ENCODE data around the gene PNKD.

Gene PNKD

DNA sequence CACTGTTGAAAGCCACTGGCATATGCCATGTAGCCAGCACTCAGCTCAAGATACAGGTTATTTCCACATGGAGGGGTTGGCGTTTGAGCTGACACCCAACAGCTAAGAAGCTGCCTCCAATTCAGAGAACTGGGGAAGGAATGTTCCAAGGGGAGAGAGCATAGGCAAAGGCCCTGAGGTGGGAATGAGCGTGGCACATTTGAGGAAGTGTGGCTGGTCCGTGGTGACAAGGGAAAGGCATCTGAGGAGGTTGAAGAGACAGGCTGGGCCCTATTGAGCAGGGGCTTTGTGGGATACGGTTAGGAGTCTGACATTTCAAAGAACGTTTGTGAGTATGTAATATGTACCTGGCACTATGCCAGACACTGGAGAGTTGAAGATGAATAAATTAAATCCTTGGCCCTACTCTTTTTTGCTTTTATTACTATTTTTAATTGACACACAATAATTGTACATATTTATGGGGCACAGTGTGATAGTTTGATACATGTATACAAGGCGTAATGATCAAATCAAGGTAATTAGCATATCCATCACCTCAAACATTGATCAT is 49.6 kb downstream of the PNKD start:
- no peaks in the 10 kb centered on the region for H3K79me2 ChIP-seq (ENCODE audit: control insufficient read depth, low read length)
- peaks cover 6% of the 10 kb centered on the region for H3F3A ChIP-seq (ENCODE audit: control insufficient read depth, insufficient read depth)
- no peak for TF ChIP-seq EZH2phosphoT487 (IDR thresholded peaks at IDR 0.05; ENCODE audit: borderline replicate concordance, low read length)
- TF ChIP-seq, protein P1, sequence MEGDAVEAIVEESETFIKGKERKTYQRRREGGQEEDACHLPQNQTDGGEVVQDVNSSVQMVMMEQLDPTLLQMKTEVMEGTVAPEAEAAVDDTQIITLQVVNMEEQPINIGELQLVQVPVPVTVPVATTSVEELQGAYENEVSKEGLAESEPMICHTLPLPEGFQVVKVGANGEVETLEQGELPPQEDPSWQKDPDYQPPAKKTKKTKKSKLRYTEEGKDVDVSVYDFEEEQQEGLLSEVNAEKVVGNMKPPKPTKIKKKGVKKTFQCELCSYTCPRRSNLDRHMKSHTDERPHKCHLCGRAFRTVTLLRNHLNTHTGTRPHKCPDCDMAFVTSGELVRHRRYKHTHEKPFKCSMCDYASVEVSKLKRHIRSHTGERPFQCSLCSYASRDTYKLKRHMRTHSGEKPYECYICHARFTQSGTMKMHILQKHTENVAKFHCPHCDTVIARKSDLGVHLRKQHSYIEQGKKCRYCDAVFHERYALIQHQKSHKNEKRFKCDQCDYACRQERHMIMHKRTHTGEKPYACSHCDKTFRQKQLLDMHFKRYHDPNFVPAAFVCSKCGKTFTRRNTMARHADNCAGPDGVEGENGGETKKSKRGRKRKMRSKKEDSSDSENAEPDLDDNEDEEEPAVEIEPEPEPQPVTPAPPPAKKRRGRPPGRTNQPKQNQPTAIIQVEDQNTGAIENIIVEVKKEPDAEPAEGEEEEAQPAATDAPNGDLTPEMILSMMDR (IDR thresholded peaks at IDR 0.05; ENCODE audit: low read depth, low read length, poor library complexity, severe bottlenecking), result no peak
- no peaks in the 10 kb centered on the region for H3K36me3 ChIP-seq (ENCODE audit: control insufficient read depth, low read length)
- H3K4me2 ChIP-seq (ENCODE audit: low read length), result no peak overlapping the region
- peaks cover 52% of the 10 kb centered on the region for H3K4me1 ChIP-seq (ENCODE audit: control insufficient read depth, low read length)
- no peak overlapping the region for H3K4me3 ChIP-seq (ENCODE audit: low read length)
- H3K9me3 ChIP-seq (ENCODE audit: control insufficient read depth, insufficient read depth, low read length), result no peaks in the 10 kb centered on the region
- no peaks in the 10 kb centered on the region for H4K20me1 ChIP-seq (ENCODE audit: control insufficient read depth, insufficient read depth, low read depth, low read length)
- no peak overlapping the region for H3K27ac ChIP-seq (ENCODE audit: low read depth, low read length)
- peaks cover 8% of the 10 kb centered on the region; the same call in 1 of the 2 replicates for H3K27me3 ChIP-seq (ENCODE audit: control insufficient read depth, low read length)
- H3K9me2 ChIP-seq (replicated peaks; ENCODE audit: control insufficient read depth, low read length), result no peaks in the 10 kb centered on the region

DNA sequence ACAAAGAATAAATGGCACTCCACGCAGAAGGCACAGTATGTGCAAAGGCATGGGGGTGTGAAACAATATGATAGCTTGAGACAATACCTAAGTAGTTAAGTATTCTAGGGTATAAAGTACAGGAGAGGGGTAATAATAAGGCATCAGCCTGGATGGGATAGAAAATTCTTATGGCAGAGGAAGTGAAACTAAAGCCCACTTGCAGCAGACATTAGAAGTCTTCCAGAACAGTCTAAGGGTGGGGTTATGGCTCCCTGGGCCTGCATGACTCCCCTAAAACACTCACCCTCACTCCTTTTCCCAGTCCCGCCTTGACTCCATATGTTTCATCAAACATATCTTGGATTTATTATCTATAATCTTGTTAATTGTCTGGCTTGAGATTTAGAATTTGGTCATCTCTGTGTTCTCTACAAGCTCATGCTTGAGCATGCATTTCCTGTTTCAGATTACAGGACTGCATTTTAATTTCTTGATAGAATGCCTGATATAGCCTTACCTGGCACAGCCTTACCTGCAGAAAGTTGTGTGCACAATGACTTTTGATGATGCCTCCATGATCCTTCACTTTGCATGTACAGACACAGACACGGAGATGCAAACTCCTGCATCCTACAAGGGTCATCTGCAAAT is 50.5 kb downstream of the PNKD start:
- no peak overlapping the region for H3K27ac ChIP-seq (ENCODE audit: low read depth, low read length)
- H3K4me3 ChIP-seq (ENCODE audit: low read length), result peak overlapping the region; percentile 40
- H4K20me1 ChIP-seq (ENCODE audit: control insufficient read depth, insufficient read depth, low read depth, low read length), result no peaks in the 10 kb centered on the region
- no peak for TF ChIP-seq EZH2phosphoT487 (IDR thresholded peaks at IDR 0.05; ENCODE audit: borderline replicate concordance, low read length)
- TF ChIP-seq, protein P1 (IDR thresholded peaks at IDR 0.05; ENCODE audit: low read depth, low read length, poor library complexity, severe bottlenecking), result no peak
- peaks cover 6% of the 10 kb centered on the region for H3F3A ChIP-seq (ENCODE audit: control insufficient read depth, insufficient read depth)
- H3K4me2 ChIP-seq (ENCODE audit: low read length), result peak overlapping the region; percentile 70
- H3K27me3 ChIP-seq (ENCODE audit: control insufficient read depth, low read length), result peaks cover 8% of the 10 kb centered on the region; the same call in 1 of the 2 replicates
- H3K79me2 ChIP-seq (ENCODE audit: control insufficient read depth, low read length), result no peaks in the 10 kb centered on the region
- H3K4me1 ChIP-seq (ENCODE audit: control insufficient read depth, low read length), result peaks cover 52% of the 10 kb centered on the region
- H3K9me3 ChIP-seq (ENCODE audit: control insufficient read depth, insufficient read depth, low read length), result no peaks in the 10 kb centered on the region
- no peaks in the 10 kb centered on the region for H3K9me2 ChIP-seq (replicated peaks; ENCODE audit: control insufficient read depth, low read length)
- no peaks in the 10 kb centered on the region for H3K36me3 ChIP-seq (ENCODE audit: control insufficient read depth, low read length)

DNA sequence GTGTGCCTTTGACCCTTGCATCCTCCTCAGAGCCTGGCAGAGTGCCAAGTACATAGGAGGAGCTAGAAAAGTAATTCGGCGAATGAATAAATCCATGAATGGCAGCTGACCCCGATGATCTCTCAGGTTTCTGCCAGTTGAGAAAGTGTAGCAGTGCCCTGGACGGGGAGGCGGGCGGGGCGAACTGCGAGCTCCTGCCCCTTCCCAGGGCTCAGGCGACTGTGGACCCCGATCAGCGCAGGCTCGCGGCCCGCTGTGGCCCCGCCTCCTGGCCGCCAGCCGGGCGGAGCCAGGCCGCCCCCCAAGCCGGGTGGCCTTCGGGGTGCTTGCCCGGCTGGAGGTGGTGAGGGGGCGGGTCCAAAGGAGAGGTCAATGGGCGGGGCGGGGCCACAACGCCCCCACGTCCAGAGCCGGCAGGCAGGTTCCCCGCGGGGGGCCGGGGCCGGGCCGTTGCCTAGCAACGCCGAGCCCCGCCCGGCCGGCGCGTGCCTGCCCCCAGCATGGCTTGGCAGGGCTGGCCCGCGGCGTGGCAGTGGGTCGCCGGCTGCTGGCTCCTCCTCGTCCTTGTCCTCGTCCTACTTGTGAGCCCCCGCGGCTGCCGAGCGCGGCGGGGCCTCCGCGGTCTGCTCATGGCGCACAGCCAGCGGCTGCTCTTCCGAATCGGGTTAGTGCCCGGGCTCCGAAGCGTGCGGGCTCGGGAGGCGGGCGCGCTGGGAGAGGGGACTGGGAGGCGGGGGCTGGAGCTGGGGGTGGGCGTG is 52.6 kb downstream of the PNKD start:
- Histone ChIP-seq H3K9me3 (ENCODE audit: control insufficient read depth, insufficient read depth, low read length) (no peaks in the 10 kb centered on the region), H3K36me3 (ENCODE audit: control insufficient read depth, low read length) (no peaks in the 10 kb centered on the region), H3F3A (ENCODE audit: control insufficient read depth, insufficient read depth) (peaks cover 6% of the 10 kb centered on the region), H3K79me2 (ENCODE audit: control insufficient read depth, low read length) (no peaks in the 10 kb centered on the region), H3K9me2 (replicated peaks; ENCODE audit: control insufficient read depth, low read length) (no peaks in the 10 kb centered on the region), H4K20me1 (ENCODE audit: control insufficient read depth, insufficient read depth, low read depth, low read length) (no peaks in the 10 kb centered on the region), H3K27me3 (ENCODE audit: control insufficient read depth, low read length) (peaks cover 8% of the 10 kb centered on the region; the same call in 1 of the 2 replicates), H3K4me2 (ENCODE audit: low read length) (peak overlapping the region; percentile 63), H3K27ac (ENCODE audit: low read depth, low read length) (no peak overlapping the region), H3K4me1 (ENCODE audit: control insufficient read depth, low read length) (peaks cover 42% of the 10 kb centered on the region), H3K4me3 (ENCODE audit: low read length) (peak overlapping the region; percentile 73)
- TF ChIP-seq, protein P1 (IDR thresholded peaks at IDR 0.05; ENCODE audit: low read depth, low read length, poor library complexity, severe bottlenecking), result no peak
- no peak for TF ChIP-seq EZH2phosphoT487 (IDR thresholded peaks at IDR 0.05; ENCODE audit: borderline replicate concordance, low read length)
